ENCODE measurements around the gene KIAA0232.

DNA sequence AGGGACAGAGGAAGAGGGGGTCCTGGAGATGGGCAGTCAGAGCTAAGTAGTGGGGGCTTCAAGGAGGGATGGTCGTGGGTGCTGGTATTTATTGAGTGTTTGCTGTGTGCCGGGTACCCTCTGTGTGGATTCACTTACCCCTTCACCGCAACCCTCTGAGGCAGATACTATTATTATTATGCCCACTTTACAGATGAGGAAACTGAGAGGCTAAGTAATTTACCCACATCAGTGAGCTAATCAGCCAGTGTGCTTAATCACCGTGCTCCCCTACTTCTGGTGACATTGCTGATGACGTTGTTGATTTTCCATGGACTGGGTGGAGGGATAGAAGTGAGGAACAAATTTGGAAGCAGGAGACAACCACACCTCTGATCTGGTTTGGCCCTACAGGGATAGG is 4.1 kb upstream of the KIAA0232 start:
- TF ChIP-seq EP300 (conservative IDR thresholded peaks at IDR 0.05; ENCODE audit: poor library complexity, severe bottlenecking) (no peak), TAF1 (IDR thresholded peaks at IDR 0.05; ENCODE audit: low read depth) (no peak), POLR2AphosphoS5 (IDR thresholded peaks at IDR 0.05) (no peak), RAD21 (conservative IDR thresholded peaks at IDR 0.05) (no peak), EZH2 (IDR thresholded peaks at IDR 0.05; ENCODE audit: borderline replicate concordance, insufficient read depth, low read length, poor library complexity, severe bottlenecking) (no peak), MXI1 (conservative IDR thresholded peaks at IDR 0.05; ENCODE audit: poor library complexity, severe bottlenecking) (no peak), SMC3 (conservative IDR thresholded peaks at IDR 0.05; ENCODE audit: poor library complexity) (no peak)
- TF ChIP-seq, protein P1, sequence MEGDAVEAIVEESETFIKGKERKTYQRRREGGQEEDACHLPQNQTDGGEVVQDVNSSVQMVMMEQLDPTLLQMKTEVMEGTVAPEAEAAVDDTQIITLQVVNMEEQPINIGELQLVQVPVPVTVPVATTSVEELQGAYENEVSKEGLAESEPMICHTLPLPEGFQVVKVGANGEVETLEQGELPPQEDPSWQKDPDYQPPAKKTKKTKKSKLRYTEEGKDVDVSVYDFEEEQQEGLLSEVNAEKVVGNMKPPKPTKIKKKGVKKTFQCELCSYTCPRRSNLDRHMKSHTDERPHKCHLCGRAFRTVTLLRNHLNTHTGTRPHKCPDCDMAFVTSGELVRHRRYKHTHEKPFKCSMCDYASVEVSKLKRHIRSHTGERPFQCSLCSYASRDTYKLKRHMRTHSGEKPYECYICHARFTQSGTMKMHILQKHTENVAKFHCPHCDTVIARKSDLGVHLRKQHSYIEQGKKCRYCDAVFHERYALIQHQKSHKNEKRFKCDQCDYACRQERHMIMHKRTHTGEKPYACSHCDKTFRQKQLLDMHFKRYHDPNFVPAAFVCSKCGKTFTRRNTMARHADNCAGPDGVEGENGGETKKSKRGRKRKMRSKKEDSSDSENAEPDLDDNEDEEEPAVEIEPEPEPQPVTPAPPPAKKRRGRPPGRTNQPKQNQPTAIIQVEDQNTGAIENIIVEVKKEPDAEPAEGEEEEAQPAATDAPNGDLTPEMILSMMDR (IDR thresholded peaks at IDR 0.05; ENCODE audit: poor library complexity, severe bottlenecking): no peak
- TF ChIP-seq, protein P2, sequence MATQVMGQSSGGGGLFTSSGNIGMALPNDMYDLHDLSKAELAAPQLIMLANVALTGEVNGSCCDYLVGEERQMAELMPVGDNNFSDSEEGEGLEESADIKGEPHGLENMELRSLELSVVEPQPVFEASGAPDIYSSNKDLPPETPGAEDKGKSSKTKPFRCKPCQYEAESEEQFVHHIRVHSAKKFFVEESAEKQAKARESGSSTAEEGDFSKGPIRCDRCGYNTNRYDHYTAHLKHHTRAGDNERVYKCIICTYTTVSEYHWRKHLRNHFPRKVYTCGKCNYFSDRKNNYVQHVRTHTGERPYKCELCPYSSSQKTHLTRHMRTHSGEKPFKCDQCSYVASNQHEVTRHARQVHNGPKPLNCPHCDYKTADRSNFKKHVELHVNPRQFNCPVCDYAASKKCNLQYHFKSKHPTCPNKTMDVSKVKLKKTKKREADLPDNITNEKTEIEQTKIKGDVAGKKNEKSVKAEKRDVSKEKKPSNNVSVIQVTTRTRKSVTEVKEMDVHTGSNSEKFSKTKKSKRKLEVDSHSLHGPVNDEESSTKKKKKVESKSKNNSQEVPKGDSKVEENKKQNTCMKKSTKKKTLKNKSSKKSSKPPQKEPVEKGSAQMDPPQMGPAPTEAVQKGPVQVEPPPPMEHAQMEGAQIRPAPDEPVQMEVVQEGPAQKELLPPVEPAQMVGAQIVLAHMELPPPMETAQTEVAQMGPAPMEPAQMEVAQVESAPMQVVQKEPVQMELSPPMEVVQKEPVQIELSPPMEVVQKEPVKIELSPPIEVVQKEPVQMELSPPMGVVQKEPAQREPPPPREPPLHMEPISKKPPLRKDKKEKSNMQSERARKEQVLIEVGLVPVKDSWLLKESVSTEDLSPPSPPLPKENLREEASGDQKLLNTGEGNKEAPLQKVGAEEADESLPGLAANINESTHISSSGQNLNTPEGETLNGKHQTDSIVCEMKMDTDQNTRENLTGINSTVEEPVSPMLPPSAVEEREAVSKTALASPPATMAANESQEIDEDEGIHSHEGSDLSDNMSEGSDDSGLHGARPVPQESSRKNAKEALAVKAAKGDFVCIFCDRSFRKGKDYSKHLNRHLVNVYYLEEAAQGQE (IDR thresholded peaks at IDR 0.05; ENCODE audit: borderline replicate concordance): no peak

Data from neural cell (in vitro differentiated cells).